ENCODE data around the gene MAP7.
"Not testable (repeated sequence)": the region's sequence is repeated elsewhere in the genome, so short reads cannot be mapped to it uniquely, and the experiment has no call there.

DNA sequence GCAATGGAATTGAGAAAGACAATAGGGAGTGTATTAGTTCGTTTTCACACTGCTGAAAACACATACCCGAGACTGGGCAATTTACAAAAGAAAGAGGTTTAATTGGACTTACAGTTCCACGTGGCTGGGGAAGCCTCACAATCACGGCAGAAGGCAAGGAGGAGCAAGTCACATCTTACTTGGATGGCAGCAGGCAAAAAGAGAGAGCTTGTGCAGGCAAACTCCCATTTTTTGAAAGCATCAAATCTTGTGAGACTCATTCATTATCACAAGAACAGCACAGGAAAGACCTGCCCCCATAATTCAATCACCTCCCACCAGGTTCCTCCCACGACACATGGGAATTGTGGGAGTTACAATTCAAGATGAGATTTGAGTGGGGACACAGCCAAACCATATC, 34.1 kb upstream of the MAP7 start:
- TF ChIP-seq, protein P1, sequence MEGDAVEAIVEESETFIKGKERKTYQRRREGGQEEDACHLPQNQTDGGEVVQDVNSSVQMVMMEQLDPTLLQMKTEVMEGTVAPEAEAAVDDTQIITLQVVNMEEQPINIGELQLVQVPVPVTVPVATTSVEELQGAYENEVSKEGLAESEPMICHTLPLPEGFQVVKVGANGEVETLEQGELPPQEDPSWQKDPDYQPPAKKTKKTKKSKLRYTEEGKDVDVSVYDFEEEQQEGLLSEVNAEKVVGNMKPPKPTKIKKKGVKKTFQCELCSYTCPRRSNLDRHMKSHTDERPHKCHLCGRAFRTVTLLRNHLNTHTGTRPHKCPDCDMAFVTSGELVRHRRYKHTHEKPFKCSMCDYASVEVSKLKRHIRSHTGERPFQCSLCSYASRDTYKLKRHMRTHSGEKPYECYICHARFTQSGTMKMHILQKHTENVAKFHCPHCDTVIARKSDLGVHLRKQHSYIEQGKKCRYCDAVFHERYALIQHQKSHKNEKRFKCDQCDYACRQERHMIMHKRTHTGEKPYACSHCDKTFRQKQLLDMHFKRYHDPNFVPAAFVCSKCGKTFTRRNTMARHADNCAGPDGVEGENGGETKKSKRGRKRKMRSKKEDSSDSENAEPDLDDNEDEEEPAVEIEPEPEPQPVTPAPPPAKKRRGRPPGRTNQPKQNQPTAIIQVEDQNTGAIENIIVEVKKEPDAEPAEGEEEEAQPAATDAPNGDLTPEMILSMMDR (IDR thresholded peaks at IDR 0.05), result not testable (repeated sequence)
- not testable (repeated sequence) for TF ChIP-seq POLR2A (IDR thresholded peaks at IDR 0.05)

Data from Peyer's patch (tissue), 4 donors.